ENCODE data around the gene TIMP3.

GRCh38 chr22:32758866-32759385 is 42.6 kb upstream of the TIMP3 start:
- no peak for TF ChIP-seq CTCF (IDR thresholded peaks at IDR 0.05)
- TF ChIP-seq POLR2A (IDR thresholded peaks at IDR 0.05) = no peak

Data from breast epithelium (tissue), 3 donors.